ENCODE data around the gene SRP9.
A peak's percentile ranks its signal among the peaks of the same experiment; 100 is the strongest.
"Not testable (repeated sequence)": the region's sequence is repeated elsewhere in the genome, so short reads cannot be mapped to it uniquely, and the experiment has no call there.

The SRP9 gene

DNA sequence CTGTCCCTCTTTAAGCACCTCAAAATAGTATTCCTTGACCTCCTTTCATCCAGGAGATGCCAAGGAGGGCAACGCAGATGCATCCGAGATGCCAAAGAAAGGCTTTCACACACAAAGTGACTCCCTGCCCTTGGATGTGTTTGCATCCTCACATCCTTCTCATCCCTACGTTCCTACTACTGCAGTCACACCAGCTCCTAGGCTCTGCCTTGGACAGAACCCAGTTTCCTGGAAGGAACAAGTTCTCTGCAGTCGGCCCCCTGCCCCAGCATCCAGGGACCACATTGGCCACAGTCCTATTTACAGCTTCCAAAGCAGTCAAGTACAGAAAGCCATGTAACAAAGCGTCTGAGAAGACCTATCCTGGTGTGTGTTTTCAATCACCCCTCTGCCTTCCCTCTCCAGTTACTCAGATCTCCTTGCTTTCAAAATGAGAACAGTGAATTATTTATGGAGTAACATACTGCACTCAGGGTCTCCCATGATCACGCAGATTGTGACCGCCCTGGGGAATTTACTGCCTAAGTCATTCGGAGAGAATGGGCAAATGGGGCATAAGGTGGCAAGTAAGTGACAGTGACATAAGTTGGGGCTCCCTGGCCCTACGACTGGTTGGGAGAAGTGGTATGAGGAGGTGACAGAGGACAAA lies 21.8 kb upstream of the SRP9 start:
- no peak for DNase-seq (ENCODE audit: low spot score)

GRCh38 chr1:225757927-225758656 lies 19.5 kb upstream of the SRP9 start:
- DNase-seq (ENCODE audit: low spot score), result no peak

DNA sequence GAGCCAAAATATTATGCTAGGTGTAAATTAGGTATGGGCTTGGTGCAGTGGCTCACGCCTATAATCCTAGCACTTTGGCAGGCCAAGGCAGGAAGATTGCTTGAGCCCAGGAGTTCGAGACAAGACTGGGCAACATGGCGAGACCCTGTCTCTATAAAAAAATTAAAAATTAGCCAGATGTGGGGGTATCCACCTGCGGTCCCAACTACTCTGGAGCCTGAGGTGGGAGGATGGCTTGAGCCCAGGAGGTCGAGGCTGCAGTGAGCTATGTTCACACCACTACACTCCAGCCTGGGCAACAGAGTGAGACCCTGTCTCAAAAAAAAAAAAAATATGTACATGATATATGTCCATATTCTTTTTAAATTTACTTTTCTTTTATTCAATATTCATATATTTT lies 17.7 kb upstream of the SRP9 start:
- not testable (repeated sequence) for DNase-seq (ENCODE audit: low spot score)

DNA sequence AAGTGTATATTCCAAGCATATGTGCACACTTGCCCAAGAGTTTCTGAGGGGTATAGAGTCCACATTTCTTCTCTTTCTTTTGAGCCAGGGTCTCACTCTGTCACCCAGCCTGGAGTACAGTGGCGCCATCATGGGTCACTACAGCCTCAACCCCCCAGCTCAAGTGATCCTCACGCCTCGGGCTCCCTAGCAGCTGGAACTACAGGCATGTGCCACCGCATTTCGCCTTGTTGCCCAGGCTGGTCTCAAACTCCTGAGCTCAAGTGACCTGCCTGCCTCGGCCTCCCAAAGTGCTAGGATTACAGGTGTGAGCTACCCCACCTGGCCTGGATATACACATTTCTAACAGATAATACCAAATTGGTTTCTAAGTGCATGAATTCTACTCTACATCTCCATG lies 17.1 kb upstream of the SRP9 start:
- no peak for DNase-seq (ENCODE audit: low spot score)

DNA sequence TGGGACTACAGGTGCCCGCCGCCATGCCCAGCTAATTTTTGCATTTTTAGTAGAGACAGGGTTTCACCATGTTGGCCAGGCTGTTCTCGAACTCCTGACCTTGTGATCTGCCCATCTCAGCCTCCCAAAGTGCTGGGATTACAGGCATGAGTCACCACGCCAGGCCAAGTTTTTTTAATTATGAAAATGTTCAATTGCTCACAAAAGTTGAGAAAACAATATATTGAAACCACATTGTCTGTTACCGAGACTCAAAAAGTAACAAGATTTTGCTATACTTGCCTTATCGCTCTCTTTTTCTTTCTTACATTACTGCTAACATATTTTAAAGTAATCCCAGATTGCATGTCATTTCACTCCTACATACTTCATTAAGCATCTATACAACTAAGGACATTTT lies 16.2 kb upstream of the SRP9 start:
- not testable (repeated sequence) for DNase-seq (ENCODE audit: low spot score)

GRCh38 chr1:225762002-225762441 lies 15.6 kb upstream of the SRP9 start:
- DNase-seq (ENCODE audit: low spot score), result no peak

- DNase-seq (ENCODE audit: low spot score), result peak; percentile 19
Observed at GRCh38 chr1:225762444-225762843, 15.2 kb upstream of the SRP9 start.

DNA sequence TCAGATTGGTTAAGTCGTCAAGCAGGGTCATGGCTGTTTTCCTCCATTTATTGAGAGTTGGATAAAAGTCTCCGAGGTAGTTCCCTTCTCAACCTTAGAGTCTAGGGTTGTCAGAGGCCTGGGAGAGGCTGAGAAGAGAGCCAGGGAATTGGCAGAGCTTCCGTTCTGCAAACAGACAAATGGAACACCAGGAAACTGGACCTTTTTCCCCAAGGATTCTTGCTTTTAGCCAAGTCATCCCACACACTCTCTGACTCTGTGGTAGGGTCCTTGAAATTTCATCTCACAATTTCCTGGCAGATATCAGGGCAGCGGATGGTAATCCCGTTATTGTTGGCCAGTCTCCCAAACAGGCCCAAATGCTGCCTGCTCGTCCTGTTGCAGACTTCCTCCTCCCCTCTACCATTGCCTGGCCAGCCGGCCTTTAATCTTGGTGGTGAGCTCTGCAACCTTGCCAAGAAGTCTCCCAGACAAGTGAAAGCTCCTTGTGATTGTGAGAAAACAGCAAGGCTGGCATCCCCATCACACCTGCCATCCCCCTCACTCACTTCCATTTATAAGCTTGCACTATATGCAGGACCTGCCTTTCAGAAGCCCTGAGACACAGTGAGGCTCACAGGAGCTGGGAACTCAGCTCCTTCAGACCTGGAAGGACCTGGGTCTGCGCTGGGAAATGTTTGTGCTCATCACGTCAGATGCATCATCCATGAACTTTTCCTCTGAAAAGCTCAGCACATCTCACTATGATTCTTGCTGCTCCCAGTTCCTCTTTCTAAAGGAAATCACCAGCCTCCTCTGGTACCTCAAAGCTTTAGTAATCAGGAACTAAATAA lies 13.7 kb upstream of the SRP9 start:
- DNase-seq (ENCODE audit: low spot score), result peak; percentile 24

DNA sequence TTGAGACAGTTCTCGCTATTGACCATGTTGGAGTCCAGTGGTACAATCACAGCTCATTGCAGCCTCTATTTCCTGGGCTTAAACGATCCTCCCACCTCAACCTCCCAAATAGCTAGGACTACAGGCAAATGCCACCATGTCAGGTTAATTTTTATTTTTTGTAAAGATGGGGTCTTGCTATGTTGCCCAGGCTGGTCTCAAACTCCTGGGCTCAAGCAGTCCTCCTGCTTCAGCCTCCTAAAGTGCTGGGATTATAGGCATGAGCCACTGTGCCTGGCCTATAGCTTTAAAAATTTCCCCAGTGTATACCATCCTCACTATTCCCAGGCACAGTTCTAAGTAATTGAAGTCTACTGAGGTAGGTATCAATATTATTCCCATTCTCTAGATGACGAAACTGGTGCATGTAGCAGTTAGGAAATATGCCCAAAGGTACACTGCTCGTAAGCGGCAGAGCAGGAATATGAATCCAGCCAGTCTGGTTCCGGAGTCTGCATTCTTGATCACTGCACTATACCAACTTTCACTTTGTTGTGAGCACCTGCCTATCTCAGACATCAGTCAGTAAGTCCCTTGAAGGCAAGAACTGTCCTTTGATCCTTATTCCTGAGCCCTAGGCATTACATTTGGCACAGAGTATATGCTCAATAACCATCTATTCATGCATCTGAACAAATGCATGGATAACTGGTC lies 11.5 kb upstream of the SRP9 start:
- no peak for DNase-seq (ENCODE audit: low spot score)

DNA sequence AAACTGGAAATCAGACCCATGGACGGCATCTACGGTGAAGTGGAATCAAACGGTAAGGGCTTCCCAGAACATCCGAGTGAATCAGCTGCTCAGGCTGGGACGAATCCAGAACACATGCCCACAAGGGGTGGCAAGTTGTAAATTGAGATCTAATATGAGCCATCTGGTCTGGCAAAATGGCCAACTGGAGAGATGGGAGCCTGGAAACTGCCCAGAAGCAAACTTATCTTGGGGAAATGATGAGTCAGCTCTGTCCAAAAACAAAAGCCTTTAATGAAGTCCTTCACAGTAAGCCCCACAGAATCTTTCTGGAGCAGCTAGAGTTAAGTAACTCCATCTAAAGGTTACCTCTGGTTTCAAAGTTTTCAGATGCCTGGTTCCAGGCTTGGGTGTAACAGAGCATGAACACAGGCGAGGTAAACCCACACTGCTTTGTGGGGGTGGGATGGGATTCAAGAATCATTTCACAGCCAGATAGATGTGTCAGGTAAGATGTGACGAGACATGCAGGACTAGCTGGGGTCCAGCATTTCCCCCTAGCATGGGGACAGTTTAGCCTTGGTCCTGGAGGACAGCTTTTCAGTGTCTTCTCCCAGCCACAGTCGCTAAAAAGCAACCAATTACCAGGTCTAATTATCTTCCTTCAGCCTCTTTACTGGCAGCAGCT lies 10.5 kb upstream of the SRP9 start:
- peak; percentile 85 for DNase-seq (ENCODE audit: low spot score)

DNA sequence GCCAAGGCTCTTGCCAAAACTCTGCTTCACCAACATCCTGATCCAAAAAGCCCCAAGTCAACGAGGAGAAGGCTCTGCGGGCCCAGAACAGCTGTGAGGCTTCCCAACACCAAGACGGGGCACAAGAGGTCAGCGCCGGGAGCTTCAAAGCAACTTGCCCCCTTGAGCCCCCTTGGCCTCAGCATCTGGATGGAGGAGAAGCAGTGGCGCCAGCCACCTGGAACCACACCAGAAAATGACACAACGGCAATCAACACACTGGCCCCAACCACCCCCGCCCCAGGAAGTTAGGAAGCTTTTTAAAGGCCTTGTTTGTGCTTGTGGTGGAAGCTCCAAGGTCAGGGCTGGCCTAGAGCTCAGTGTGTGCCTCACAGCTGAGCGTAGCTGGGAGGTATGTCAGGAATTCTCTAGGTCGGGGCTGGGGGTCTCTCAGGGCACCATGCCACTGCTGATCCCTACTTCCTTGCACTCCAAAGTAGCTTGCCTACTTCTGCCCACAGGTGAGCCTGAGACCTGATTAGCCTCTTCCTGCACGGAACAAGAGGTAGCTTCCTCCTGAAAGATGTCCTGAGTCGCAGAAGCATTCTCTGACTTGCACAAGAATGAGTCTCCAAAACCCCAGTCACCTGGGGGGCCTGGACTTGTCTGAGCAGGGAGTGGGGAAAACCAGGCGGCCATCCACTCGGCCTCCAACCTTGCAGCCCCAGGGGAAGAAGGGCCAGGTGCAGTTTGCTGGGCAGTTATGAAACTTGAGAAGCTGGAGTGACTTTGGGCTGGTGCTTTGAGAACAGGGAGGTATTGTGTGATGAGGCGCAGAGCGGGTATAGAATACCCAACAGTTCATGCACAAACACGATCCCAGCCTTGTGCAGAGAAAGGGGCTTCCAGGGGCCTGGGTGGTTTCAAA lies 9.7 kb upstream of the SRP9 start:
- peak; percentile 71 for DNase-seq (ENCODE audit: low spot score)

- no peak for DNase-seq (ENCODE audit: low spot score)
Observed at GRCh38 chr1:225768662-225769426, 8.8 kb upstream of the SRP9 start.

DNA sequence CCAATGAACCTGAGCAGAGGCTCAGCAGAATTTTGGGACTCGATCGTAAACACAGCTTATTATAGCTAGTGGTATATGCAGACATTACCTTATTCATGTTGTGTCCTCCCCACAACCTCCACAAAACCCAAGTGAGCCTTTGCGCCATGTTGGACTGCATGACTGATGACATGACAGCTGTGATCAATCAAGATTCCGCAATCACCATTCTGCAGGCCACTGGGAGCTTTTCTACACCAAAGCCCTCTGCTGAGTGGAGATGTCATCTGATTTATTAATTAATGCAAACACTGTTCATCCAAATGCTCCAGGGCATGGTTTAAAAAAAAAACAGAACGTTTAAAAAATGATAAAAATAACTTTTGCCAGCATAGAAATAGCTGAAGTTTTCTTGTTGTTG lies 7.9 kb upstream of the SRP9 start:
- DNase-seq (ENCODE audit: low spot score), result no peak

DNA sequence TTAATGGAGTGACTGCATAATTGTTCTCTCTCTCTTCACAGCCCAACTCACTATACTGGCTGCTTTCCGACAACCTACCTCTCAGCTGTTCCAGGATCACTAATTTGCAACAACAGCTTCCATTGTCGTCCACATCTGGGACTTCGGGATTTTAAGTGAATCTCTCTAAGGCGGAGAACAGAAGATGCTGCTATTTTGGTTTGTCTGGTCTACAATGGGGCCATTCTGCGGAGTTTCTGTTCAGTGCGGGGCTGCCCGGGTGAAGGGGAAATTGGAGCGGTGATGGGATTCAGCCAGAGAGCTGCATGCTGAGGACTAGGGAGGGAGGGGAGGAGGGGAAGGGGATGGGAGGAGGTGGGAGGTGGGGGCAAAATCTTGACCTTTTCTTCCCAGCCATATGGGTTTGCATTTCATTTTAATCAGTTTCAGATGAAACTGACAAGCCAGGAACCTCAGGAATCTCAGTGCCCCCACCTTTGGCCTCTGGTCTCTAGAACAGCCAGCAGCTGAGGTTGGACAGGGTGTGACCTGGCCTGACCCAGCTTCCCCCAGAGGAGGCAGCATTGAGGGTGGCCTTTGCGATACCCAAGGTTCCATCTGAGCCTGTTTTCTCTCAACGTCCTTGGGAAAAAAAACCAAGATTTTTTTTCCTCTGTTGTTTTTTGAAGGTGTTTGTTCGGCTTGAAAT lies 6.9 kb upstream of the SRP9 start:
- DNase-seq (ENCODE audit: low spot score), result no peak

GRCh38 chr1:225771661-225772322 lies 5.8 kb upstream of the SRP9 start:
- DNase-seq (ENCODE audit: low spot score), result no peak

DNA sequence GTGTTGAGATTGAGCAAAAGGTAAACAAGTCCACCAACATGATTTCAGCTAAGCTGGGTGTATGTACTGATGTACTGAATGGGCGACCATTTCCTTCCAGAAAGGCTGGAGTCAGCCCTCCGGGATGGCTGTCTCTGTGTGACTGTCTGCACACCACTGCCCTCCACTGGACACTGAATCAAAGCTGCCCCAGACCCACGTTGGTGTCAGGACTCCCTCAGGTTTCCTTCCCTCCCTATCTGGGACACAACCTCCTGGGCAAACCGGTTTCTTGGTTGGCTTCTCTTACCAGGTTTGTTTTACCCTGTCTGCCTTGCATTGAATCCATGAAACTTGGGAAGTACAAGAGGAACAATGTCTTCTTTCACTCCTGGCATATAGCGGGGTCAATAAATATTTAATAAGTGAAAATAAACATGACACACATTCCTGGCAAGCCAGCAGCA lies 5.3 kb upstream of the SRP9 start:
- DNase-seq (ENCODE audit: low spot score), result peak; percentile 86

DNA sequence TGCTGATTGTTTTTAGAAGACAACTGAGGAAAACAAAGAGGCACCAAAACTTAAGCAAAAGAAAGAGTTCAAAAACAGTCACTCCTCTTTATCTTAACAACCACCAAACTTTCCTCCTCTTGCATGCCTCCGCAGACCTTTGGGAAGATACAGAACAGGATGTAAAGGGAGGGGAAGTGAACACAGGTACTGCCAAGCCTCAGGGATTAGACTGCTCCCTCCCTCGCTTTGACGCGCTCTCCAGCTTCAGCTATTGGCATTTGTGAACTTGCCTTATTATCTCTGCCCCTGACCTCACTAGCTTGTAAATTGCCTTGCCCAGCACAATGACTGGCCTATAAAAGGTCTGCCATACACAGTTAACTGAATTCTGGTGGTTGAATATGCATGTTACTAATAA lies 4.8 kb upstream of the SRP9 start:
- no peak for DNase-seq (ENCODE audit: low spot score)

DNA sequence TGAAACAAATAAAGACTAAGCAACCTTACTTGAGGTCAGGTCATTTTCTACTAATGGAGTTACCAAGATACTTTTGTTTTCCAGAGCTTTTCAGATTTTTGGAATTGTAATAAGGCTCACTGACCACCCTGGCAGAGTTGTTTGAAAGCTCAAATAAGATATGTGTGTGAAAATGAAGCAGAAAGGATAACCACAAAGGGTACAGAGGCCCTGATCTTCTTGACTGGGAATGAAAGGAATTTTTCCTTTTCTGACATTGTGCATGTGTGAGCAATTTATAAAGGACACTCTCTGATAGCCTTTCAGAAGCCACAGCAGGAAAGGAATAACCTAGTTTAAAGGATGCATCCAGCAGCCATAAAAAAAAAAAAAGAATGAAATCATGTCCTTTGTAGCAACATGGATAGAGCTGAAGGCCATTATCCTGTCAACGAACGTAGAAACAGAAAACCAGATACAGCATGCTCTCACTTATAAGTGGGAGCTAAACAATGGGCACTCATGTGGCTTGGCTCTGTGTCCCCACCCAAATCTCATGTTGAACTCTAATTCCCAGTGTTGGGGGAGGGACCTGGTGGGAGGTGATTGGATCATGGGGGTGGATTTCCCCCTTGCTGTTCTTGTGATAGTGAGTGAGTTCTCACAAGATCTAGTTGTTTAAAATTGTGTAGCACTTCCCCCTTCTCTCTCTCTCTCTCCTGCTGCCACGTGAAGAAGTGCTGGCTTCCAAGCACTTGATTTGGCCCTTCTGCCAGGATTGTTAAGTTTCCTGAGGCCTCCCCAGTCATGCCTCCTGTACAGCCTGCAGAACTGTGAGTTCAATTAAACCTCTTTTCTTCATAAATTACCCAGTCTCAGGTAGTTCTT lies 3.1 kb upstream of the SRP9 start:
- DNase-seq (ENCODE audit: low spot score), result no peak
